CD14-positive monocyte (primary cell): ENCODE measurements around the gene CECR2. TPM values are rescaled to one million over a fixed set of nuclear protein-coding genes. Genes with fewer than 3 reads are reported as not detected.

Experiments
- DNase-seq, 3 donors: peaks; one replicate each; pipeline ENCODE4 v3.0.0-alpha.2; 2011 to 2022
- H2AFZ ChIP-seq: 2 replicates; pipeline ENCODE4 v1.6.0; 2012; ENCODE audit warnings: mild to moderate bottlenecking, low read depth, low read length, inconsistent platforms; ENCODE audit not compliant: insufficient read depth, poor library complexity, severe bottlenecking
- H3K27ac ChIP-seq, 2 donors: 1 replicate in 1 of 2; 2 replicates in 1 of 2; pipeline ENCODE4 v1.5.1; 2012 to 2013; ENCODE audit warnings: low read length in 2 of 2, control low read depth in 1 of 2, inconsistent platforms in 1 of 2, low read depth in 1 of 2, mild to moderate bottlenecking in 1 of 2
- H3K27me3 ChIP-seq, 2 donors: one replicate each; pipeline versions ENCODE4 v1.6.0 to v1.6.1; 2011 to 2013; ENCODE audit warnings: low read length in 2 of 2; ENCODE audit not compliant: control insufficient read depth in 2 of 2, insufficient read depth in 2 of 2
- H3K36me3 ChIP-seq, 2 donors: replicated peaks in 1 of 2; 1 replicate in 1 of 2; 2 replicates in 1 of 2; pipeline versions ENCODE4 v1.5.1 to v1.6.1; 2012 to 2013; ENCODE audit warnings: low read length in 2 of 2, control low read depth in 1 of 2, inconsistent platforms in 1 of 2, mild to moderate bottlenecking in 1 of 2; ENCODE audit not compliant: insufficient read depth in 2 of 2, control insufficient read depth in 1 of 2
- H3K4me1 ChIP-seq, 2 donors: 1 replicate in 1 of 2; 2 replicates in 1 of 2; pipeline versions ENCODE4 v1.5.1 to v1.6.1; 2012 to 2013; ENCODE audit warnings: low read length in 2 of 2, control low read depth in 1 of 2, inconsistent platforms in 1 of 2, mild to moderate bottlenecking in 1 of 2, moderate library complexity in 1 of 2; ENCODE audit not compliant: insufficient read depth in 2 of 2, control insufficient read depth in 1 of 2
- H3K4me2 ChIP-seq: replicated peaks from 2 replicates; pipeline ENCODE3; 2012; ENCODE audit warnings: low read length, moderate library complexity, mild to moderate bottlenecking; ENCODE audit not compliant: poor library complexity, severe bottlenecking; ENCODE audit errors: extremely low read depth
- H3K4me3 ChIP-seq, 3 experiments: fragments of 200-600 bp in 1 of 3; sonication (generic) in 1 of 3; replicated peaks in 1 of 3; 1 replicate in 2 of 3; 2 replicates in 1 of 3; pipeline ENCODE4 v1.5.1; 2011 to 2013; ENCODE audit warnings: low read length in 3 of 3, mild to moderate bottlenecking in 3 of 3, control low read depth in 2 of 3, low read depth in 2 of 3, inconsistent platforms in 1 of 3, moderate library complexity in 1 of 3
- H3K79me2 ChIP-seq: 2 replicates; pipeline ENCODE4 v1.6.0; 2012; ENCODE audit warnings: mild to moderate bottlenecking, control low read depth, inconsistent platforms, low read length, moderate library complexity; ENCODE audit not compliant: insufficient read depth
- H3K9ac ChIP-seq: 2 replicates; pipeline ENCODE4 v1.6.0; 2017; ENCODE audit warnings: low read length, mild to moderate bottlenecking; ENCODE audit not compliant: insufficient read depth, poor library complexity, severe bottlenecking
- H3K9me3 ChIP-seq, 2 donors: replicated peaks in 1 of 2; 1 replicate in 1 of 2; 2 replicates in 1 of 2; pipeline versions ENCODE4 v1.5.1 to v1.6.1; 2012 to 2013; ENCODE audit warnings: low read length in 2 of 2, control low read depth in 1 of 2; ENCODE audit not compliant: control insufficient read depth in 1 of 2, insufficient read depth in 1 of 2
- H4K20me1 ChIP-seq: 2 replicates; pipeline ENCODE4 v1.6.0; 2012; ENCODE audit warnings: mild to moderate bottlenecking, low read length, control low read depth, moderate library complexity; ENCODE audit not compliant: insufficient read depth
- H3K27ac Mint-ChIP-seq, 7 donors: one replicate each; pipeline ENCODE4 v1.8.0; 2020; ENCODE audit warnings: mild to moderate bottlenecking in 7 of 7, mixed read lengths in 7 of 7, moderate library complexity in 6 of 7, inconsistent platforms in 2 of 7
- H3K27me3 Mint-ChIP-seq, 3 donors: one replicate each; pipeline ENCODE4 v1.8.0; 2021 to 2022; ENCODE audit warnings: low read depth in 3 of 3, mild to moderate bottlenecking in 3 of 3, mixed read lengths in 3 of 3, moderate library complexity in 3 of 3, inconsistent platforms in 1 of 3
- H3K36me3 Mint-ChIP-seq, 2 donors: one replicate each; pipeline ENCODE4 v1.8.0; 2020; ENCODE audit warnings: mixed read lengths in 2 of 2, inconsistent platforms in 1 of 2, mild to moderate bottlenecking in 1 of 2
- H3K4me1 Mint-ChIP-seq: one replicate; pipeline ENCODE4 v1.8.0; 2020; ENCODE audit warnings: mild to moderate bottlenecking, mixed read lengths
- H3K4me3 Mint-ChIP-seq, 2 donors: one replicate each; pipeline ENCODE4 v1.8.0; 2020; ENCODE audit warnings: mild to moderate bottlenecking in 2 of 2, mixed read lengths in 2 of 2, moderate library complexity in 1 of 2
- H3K9me3 Mint-ChIP-seq, 7 donors: one replicate each; pipeline ENCODE4 v1.8.0; 2020 to 2022; ENCODE audit warnings: mixed read lengths in 7 of 7, mild to moderate bottlenecking in 6 of 7, moderate library complexity in 6 of 7, inconsistent platforms in 2 of 7
- WGBS: methylation state at CpG from one replicate; pipeline ENCODE4 v1.1.5; 2013; ENCODE audit warnings: missing lambda C conversion rate; ENCODE audit not compliant: insufficient coverage; 5-methylcytosine and 5-hydroxymethylcytosine counted together
- intact Hi-C, 2 donors: fragments of 100-400 bp; cut with micrococcal nuclease; formaldehyde crosslinking; loops; one replicate each; pipeline versions ENCODE4 v1.15.0 to v1.15.1; 2023
- polyA plus RNA-seq, 3 donors: library from polyadenylated mRNA; depleted of rRNA in 1 of 3; unstranded in 2 of 3; stranded (reverse) in 1 of 3; fragments of 300-500 nt in 2 of 3; fragments of >200 nt in 1 of 3; fragmentation: Illumina TruSeq in 2 of 3; gene quantifications; 1 replicate in 2 of 3; 2 replicates in 1 of 3; pipeline ENCODE4 v1.2.3, GENCODE V29; 2012 to 2021
- TF ChIP-seq, protein P1 (sequence below): fragments of 200-600 bp; IDR thresholded peaks from one replicate; pipeline ENCODE4 v1.8.0; 2022; ENCODE audit warnings: antibody characterized with exemption, mild to moderate bottlenecking

The CECR2 gene
- polyA plus RNA-seq, 3 donors = 0.02 to 0.29 (median 0.24) TPM

DNA sequence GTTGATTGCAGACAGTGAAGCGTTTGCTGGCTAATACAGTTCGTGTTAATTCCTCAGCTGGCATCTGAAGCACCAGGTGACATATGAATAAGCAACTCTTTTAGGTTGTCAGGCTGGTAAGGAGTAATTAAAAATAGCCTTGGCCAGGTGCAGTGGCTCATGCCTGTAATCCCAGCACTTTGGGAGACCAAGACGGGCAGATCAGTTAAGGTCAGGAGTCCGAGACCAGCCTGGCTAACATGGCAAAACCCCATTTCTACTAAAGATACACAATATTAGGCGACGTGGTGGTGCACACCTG is 74.9 kb downstream of the CECR2 start:
- Histone ChIP-seq H3K79me2 (no peaks in the 10 kb centered on the region), H3K9me3 (no peaks in the 10 kb centered on the region), H3K4me1 (no peaks in the 10 kb centered on the region), H3K4me2 (no peak overlapping the region), H3K9ac (no peak overlapping the region), H3K27ac (no peak overlapping the region), H3K4me3 (no peak overlapping the region), H3K36me3 (no peaks in the 10 kb centered on the region), H4K20me1 (no peaks in the 10 kb centered on the region), H3K27me3 (no peaks in the 10 kb centered on the region), H2AFZ (no peak overlapping the region)
- no peak overlapping the region for H3K4me3 Mint-ChIP-seq
- no peaks in the 10 kb centered on the region for H3K4me1 Mint-ChIP-seq
- intact Hi-C loops = no loop called here
- WGBS = 87% methylated on average over 4 of the region's 6 CpGs
- H3K27me3 Mint-ChIP-seq = peaks cover 5 to 8% (median 7%) of the 10 kb centered on the region in 3 donors
- no peak for DNase-seq
- peaks cover 2 to 11% (median 6%) of the 10 kb centered on the region in 7 donors for H3K9me3 Mint-ChIP-seq
- no peaks in the 10 kb centered on the region for H3K36me3 Mint-ChIP-seq
- no peak overlapping the region for H3K27ac Mint-ChIP-seq
- TF ChIP-seq, protein P1, sequence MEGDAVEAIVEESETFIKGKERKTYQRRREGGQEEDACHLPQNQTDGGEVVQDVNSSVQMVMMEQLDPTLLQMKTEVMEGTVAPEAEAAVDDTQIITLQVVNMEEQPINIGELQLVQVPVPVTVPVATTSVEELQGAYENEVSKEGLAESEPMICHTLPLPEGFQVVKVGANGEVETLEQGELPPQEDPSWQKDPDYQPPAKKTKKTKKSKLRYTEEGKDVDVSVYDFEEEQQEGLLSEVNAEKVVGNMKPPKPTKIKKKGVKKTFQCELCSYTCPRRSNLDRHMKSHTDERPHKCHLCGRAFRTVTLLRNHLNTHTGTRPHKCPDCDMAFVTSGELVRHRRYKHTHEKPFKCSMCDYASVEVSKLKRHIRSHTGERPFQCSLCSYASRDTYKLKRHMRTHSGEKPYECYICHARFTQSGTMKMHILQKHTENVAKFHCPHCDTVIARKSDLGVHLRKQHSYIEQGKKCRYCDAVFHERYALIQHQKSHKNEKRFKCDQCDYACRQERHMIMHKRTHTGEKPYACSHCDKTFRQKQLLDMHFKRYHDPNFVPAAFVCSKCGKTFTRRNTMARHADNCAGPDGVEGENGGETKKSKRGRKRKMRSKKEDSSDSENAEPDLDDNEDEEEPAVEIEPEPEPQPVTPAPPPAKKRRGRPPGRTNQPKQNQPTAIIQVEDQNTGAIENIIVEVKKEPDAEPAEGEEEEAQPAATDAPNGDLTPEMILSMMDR = no peak

DNA sequence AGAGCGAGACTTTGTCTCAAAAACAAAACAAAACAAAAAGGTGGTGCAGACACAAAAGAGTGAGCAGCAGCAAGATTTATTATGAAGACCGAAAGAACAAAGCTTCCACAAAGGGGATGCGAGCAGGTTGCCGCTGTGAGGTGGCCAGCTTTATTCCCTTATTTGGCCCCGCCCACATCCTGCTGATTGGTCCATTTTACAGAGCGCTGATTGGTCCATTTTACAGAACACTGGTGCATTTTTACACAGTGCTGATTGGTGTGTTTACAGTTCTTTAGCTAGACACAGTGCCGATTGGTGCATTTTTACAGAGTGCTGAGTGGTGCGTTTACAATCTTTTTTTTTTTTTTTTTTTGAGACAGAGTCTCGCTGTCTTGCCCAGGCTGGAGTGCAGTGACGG is 77.4 kb downstream of the CECR2 start:
- WGBS = 89% methylated on average over 7 of the region's 10 CpGs
- Mint-ChIP-seq H3K4me3 (peak overlapping the region in 1 of 2 donors; percentile 35), H3K27me3 (peaks cover 3 to 14% (median 8%) of the 10 kb centered on the region in 3 donors), H3K9me3 (peaks cover 2 to 12% (median 6%) of the 10 kb centered on the region in 7 donors), H3K4me1 (no peaks in the 10 kb centered on the region), H3K27ac (no peak overlapping the region), H3K36me3 (no peaks in the 10 kb centered on the region)
- Histone ChIP-seq H2AFZ (no peak overlapping the region), H3K27ac (no peak overlapping the region), H4K20me1 (no peaks in the 10 kb centered on the region), H3K4me1 (no peaks in the 10 kb centered on the region), H3K4me2 (no peak overlapping the region), H3K79me2 (no peaks in the 10 kb centered on the region), H3K9ac (no peak overlapping the region), H3K36me3 (no peaks in the 10 kb centered on the region), H3K4me3 (no peak overlapping the region), H3K27me3 (no peaks in the 10 kb centered on the region), H3K9me3 (no peaks in the 10 kb centered on the region)
- intact Hi-C loops = no loop called here
- no peak for DNase-seq
- TF ChIP-seq, protein P1 = no peak
